Epithelial cell of proximal tubule (primary cell): ENCODE results near the gene AGAP3. TPM values are rescaled to one million over a fixed set of nuclear protein-coding genes. Genes with fewer than 3 reads are reported as not detected.

Source experiments
- DNase-seq: peaks from one replicate; pipeline ENCODE4 v3.0.0-alpha.2; 2011; ENCODE audit warnings: low read depth
- H3K4me3 ChIP-seq: 2 replicates; pipeline ENCODE4 v1.5.1; 2011; ENCODE audit warnings: low read depth, mild to moderate bottlenecking, low read length
- total RNA-seq: library from RNA; depleted of rRNA; stranded (reverse); fragments of >200 nt; gene quantifications from 2 replicates; pipeline ENCODE4 v1.2.3, GENCODE V29; 2015
- TF ChIP-seq, protein P1 (sequence below): conservative IDR thresholded peaks from 2 replicates; pipeline ENCODE4 v1.5.1; 2012; ENCODE audit warnings: low read depth, mild to moderate bottlenecking, low read length

The AGAP3 gene
- total RNA-seq, 1 donor from 2014 or later: 60.1 TPM

GRCh38 chr7:151193203-151193978 lies 107.1 kb downstream of the AGAP3 start:
- TF ChIP-seq, protein P1, sequence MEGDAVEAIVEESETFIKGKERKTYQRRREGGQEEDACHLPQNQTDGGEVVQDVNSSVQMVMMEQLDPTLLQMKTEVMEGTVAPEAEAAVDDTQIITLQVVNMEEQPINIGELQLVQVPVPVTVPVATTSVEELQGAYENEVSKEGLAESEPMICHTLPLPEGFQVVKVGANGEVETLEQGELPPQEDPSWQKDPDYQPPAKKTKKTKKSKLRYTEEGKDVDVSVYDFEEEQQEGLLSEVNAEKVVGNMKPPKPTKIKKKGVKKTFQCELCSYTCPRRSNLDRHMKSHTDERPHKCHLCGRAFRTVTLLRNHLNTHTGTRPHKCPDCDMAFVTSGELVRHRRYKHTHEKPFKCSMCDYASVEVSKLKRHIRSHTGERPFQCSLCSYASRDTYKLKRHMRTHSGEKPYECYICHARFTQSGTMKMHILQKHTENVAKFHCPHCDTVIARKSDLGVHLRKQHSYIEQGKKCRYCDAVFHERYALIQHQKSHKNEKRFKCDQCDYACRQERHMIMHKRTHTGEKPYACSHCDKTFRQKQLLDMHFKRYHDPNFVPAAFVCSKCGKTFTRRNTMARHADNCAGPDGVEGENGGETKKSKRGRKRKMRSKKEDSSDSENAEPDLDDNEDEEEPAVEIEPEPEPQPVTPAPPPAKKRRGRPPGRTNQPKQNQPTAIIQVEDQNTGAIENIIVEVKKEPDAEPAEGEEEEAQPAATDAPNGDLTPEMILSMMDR: no peak
- H3K4me3 ChIP-seq: no peak overlapping the region
- DNase-seq: no peak

Other genes starting within 250 kb of the AGAP3 start
- 2.8 TPM in 1 of 2 replicates, not detected in the other for gene AOC1, start 234.0 kb upstream of the AGAP3 start, total RNA-seq
- gene KCNH2, start 108.2 kb upstream of the AGAP3 start, total RNA-seq: 1.9 TPM in 2 replicates
- 1.2 and 1.9 TPM in 2 replicates for gene NOS3, start 95.5 kb upstream of the AGAP3 start, total RNA-seq
- 0.07 and 1.1 TPM in 2 replicates for gene ATG9B, start 62.0 kb upstream of the AGAP3 start, total RNA-seq
- 31.8 and 36.7 TPM in 2 replicates for gene ABCB8, start 58.0 kb upstream of the AGAP3 start, total RNA-seq
- gene ASIC3, start 37.9 kb upstream of the AGAP3 start, total RNA-seq: 2.5 TPM in 1 of 2 replicates, not detected in the other
- 19.3 and 21.1 TPM in 2 replicates for gene CDK5, start 28.6 kb upstream of the AGAP3 start, total RNA-seq
- gene SLC4A2, start 26.9 kb upstream of the AGAP3 start, total RNA-seq: 115 and 164 TPM in 2 replicates
- gene FASTK, start 5.7 kb upstream of the AGAP3 start, total RNA-seq: 61.2 and 89.8 TPM in 2 replicates
- 73.7 and 94.9 TPM in 2 replicates for gene TMUB1, start 3.0 kb upstream of the AGAP3 start, total RNA-seq
- gene GBX1, start 81.2 kb downstream of the AGAP3 start, total RNA-seq: not detected in 2 replicates
- gene ASB10, start 100.8 kb downstream of the AGAP3 start, total RNA-seq: not detected in 2 replicates
- not detected in 2 replicates for gene H2BK1, start 124.0 kb downstream of the AGAP3 start, total RNA-seq
- gene ABCF2, start 140.7 kb downstream of the AGAP3 start, total RNA-seq: 37.8 and 80.5 TPM in 2 replicates
- 40.1 and 45.6 TPM in 2 replicates for gene CHPF2, start 146.0 kb downstream of the AGAP3 start, total RNA-seq
- 6.9 and 8.1 TPM in 2 replicates for gene SMARCD3, start 162.2 kb downstream of the AGAP3 start, total RNA-seq